ENCODE results near the gene NEUROG1.

Gene NEUROG1

DNA sequence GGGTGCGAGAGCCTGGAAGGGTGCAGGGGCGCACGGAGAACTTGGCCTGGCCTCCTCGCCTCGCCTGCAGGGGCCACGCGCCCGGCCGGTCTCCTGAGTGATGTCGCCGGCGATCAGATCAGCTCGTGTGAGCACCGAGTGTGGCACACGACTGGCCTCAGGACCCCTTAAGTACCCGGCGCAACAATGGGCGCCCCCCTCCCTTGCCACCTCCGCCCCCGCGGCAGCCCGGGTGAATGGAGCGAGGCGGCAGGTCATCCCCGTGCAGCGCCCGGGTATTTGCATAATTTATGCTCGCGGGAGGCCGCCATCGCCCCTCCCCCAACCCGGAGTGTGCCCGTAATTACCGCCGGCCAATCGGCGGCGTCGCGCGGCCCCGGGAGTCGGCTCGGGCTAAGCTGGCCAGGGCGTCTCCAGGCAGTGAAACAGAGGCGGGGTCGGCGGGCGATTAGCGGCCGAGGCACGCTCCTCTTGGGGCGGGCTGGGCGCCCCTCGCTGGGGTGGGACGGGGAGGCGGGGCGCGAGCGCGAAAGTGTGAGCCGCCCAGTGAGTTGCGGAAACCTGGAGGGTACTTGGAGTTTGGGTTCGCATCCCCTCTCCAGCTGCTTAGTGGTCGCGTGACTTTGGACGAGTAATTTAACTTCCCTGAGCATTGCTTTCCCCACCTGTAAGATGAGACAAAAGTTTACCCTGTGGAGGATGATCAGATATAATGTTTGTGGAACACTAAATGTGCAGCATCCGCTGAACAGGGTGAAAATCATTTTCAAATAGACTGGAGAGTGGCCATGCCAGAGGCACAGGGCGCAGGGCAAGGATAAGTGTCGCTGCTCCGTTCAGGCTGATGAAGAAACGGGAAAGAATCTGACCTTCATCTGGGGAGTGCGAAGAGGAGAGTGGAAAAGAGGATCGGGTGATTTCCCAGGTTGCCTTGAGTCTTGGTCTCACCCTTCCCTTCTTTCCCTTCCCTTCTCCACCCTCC lies at the start of gene NEUROG1:
TSS of gene NEUROG1 (minus strand) at position 145 of the 982 bp plus-strand sequence. CDS start 274 bp downstream, outside the sequence.
- Histone ChIP-seq H3K27me3 (ENCODE audit: control insufficient read depth, insufficient read depth, low read length) (peaks cover 100% of the 10 kb centered on the region), H3K9me3 (ENCODE audit: control insufficient read depth, low read depth, low read length) (no peaks in the 10 kb centered on the region), H3K27ac (ENCODE audit: low read length) (no peak within 1 kb of the TSS), H3K36me3 (ENCODE audit: control insufficient read depth, low read depth, low read length) (no peaks in the 10 kb centered on the region), H3K4me3 (ENCODE audit: low read length) (peak within 1 kb of the TSS; percentile 42), H3K4me1 (ENCODE audit: control insufficient read depth, low read depth, low read length) (peaks cover 5% of the 10 kb centered on the region), H3K9ac (ENCODE audit: low read length) (no peak within 1 kb of the TSS)

DNA sequence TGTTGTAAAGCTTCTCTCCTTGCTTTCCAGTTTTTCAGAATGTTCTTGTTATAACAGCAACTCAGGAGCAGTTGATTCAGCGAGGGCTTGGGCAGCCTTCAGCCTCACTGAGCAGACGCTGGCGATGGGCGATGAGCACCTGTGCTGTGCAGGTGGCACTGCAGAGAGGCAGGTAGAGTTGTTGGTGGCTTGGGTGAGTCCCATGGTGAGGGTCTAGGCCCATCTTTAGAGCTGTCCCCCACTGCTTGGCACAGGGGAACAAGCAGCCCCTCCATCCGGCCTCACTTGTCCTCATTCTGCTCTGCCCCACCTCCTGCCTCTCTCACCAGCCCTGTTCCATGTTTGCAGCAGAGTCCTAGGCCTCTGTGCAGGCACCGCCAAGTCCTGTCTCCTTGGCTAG lies 49.2 kb upstream of the NEUROG1 start:
- H3K9me3 ChIP-seq (ENCODE audit: control insufficient read depth, low read depth, low read length), result no peaks in the 10 kb centered on the region
- no peak overlapping the region for H3K27ac ChIP-seq (ENCODE audit: low read length)
- H3K27me3 ChIP-seq (ENCODE audit: control insufficient read depth, insufficient read depth, low read length), result peaks cover 11% of the 10 kb centered on the region
- no peak overlapping the region for H3K4me3 ChIP-seq (ENCODE audit: low read length)
- H3K4me1 ChIP-seq (ENCODE audit: control insufficient read depth, low read depth, low read length), result no peaks in the 10 kb centered on the region
- no peaks in the 10 kb centered on the region for H3K36me3 ChIP-seq (ENCODE audit: control insufficient read depth, low read depth, low read length)
- no peak overlapping the region for H3K9ac ChIP-seq (ENCODE audit: low read length)

DNA sequence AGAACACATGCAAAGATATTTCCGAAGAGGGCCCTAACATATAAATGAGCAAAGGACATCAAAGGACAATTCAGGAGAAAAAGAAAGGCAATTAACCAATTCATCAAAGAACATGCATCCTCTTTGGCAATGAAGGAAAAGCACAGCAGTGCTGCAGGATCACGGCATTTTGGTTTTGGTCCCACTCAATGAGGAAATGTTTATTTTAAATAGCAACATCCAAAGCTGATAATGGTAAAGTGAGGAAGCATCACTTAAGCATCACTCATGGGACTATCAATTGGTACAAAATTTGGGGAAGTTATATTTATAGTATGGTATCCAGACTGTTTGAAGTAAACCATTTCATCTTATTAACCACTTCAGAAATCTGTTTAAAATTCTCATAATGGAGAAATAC lies 48.5 kb upstream of the NEUROG1 start:
- no peak overlapping the region for H3K9ac ChIP-seq (ENCODE audit: low read length)
- H3K4me1 ChIP-seq (ENCODE audit: control insufficient read depth, low read depth, low read length), result no peaks in the 10 kb centered on the region
- no peak overlapping the region for H3K4me3 ChIP-seq (ENCODE audit: low read length)
- H3K27me3 ChIP-seq (ENCODE audit: control insufficient read depth, insufficient read depth, low read length), result peaks cover 18% of the 10 kb centered on the region
- H3K36me3 ChIP-seq (ENCODE audit: control insufficient read depth, low read depth, low read length), result no peaks in the 10 kb centered on the region
- H3K9me3 ChIP-seq (ENCODE audit: control insufficient read depth, low read depth, low read length), result no peaks in the 10 kb centered on the region
- no peak overlapping the region for H3K27ac ChIP-seq (ENCODE audit: low read length)

- no peaks in the 10 kb centered on the region for H3K9me3 ChIP-seq (ENCODE audit: control insufficient read depth, low read depth, low read length)
- peaks cover 11% of the 10 kb centered on the region for H3K4me1 ChIP-seq (ENCODE audit: control insufficient read depth, low read depth, low read length)
- peaks cover 38% of the 10 kb centered on the region for H3K27me3 ChIP-seq (ENCODE audit: control insufficient read depth, insufficient read depth, low read length)
- no peak overlapping the region for H3K9ac ChIP-seq (ENCODE audit: low read length)
- no peak overlapping the region for H3K4me3 ChIP-seq (ENCODE audit: low read length)
- no peak overlapping the region for H3K27ac ChIP-seq (ENCODE audit: low read length)
- no peaks in the 10 kb centered on the region for H3K36me3 ChIP-seq (ENCODE audit: control insufficient read depth, low read depth, low read length)
Measured at GRCh38 chr5:135582099-135582781, 46.5 kb upstream of the NEUROG1 start.

- no peaks in the 10 kb centered on the region for H3K9me3 ChIP-seq (ENCODE audit: control insufficient read depth, low read depth, low read length)
- H3K9ac ChIP-seq (ENCODE audit: low read length), result no peak within 1 kb of the TSS
- H3K27ac ChIP-seq (ENCODE audit: low read length), result no peak within 1 kb of the TSS
- H3K36me3 ChIP-seq (ENCODE audit: control insufficient read depth, low read depth, low read length), result no peaks in the 10 kb centered on the region
- peak within 1 kb of the TSS; percentile 56 for H3K4me3 ChIP-seq (ENCODE audit: low read length)
- peaks cover 15% of the 10 kb centered on the region for H3K4me1 ChIP-seq (ENCODE audit: control insufficient read depth, low read depth, low read length)
- H3K27me3 ChIP-seq (ENCODE audit: control insufficient read depth, insufficient read depth, low read length), result peaks cover 51% of the 10 kb centered on the region
Measured at GRCh38 chr5:135578685-135579341, 43.0 kb upstream of the NEUROG1 start, which contains the start of gene CXCL14. TSS of gene CXCL14 (minus strand) at chr5:135578991. CDS start at chr5:135578778, 213 bp downstream.

DNA sequence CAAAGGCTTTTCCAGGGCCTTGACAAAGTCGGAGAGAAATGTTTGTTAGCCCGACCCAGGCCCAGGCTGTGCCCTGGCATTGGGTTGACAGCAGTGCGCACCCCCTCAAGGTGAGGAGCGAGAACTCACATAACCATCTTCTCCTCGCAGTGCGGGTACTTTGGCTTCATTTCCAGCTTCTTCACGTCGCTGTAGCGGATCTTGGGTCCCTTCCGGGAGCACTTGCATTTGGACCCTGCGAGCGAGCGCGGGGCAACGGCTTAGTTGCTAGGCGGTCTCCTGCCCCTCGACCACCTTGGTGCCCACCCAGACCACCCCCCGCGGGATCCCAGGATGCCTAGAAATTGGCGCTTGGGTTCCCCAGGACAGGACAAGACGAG lies 42.5 kb upstream of the NEUROG1 start:
- peaks cover 15% of the 10 kb centered on the region for H3K4me1 ChIP-seq (ENCODE audit: control insufficient read depth, low read depth, low read length)
- H3K4me3 ChIP-seq (ENCODE audit: low read length), result peak overlapping the region; percentile 56
- H3K27ac ChIP-seq (ENCODE audit: low read length), result no peak overlapping the region
- H3K27me3 ChIP-seq (ENCODE audit: control insufficient read depth, insufficient read depth, low read length), result peaks cover 51% of the 10 kb centered on the region
- no peaks in the 10 kb centered on the region for H3K9me3 ChIP-seq (ENCODE audit: control insufficient read depth, low read depth, low read length)
- no peak overlapping the region for H3K9ac ChIP-seq (ENCODE audit: low read length)
- H3K36me3 ChIP-seq (ENCODE audit: control insufficient read depth, low read depth, low read length), result no peaks in the 10 kb centered on the region

GRCh38 chr5:135577421-135577820 lies 41.7 kb upstream of the NEUROG1 start:
- H3K4me1 ChIP-seq (ENCODE audit: control insufficient read depth, low read depth, low read length), result peaks cover 15% of the 10 kb centered on the region
- H3K36me3 ChIP-seq (ENCODE audit: control insufficient read depth, low read depth, low read length), result no peaks in the 10 kb centered on the region
- H3K9ac ChIP-seq (ENCODE audit: low read length), result no peak overlapping the region
- peak overlapping the region; percentile 56 for H3K4me3 ChIP-seq (ENCODE audit: low read length)
- H3K9me3 ChIP-seq (ENCODE audit: control insufficient read depth, low read depth, low read length), result no peaks in the 10 kb centered on the region
- H3K27ac ChIP-seq (ENCODE audit: low read length), result no peak overlapping the region
- peaks cover 51% of the 10 kb centered on the region for H3K27me3 ChIP-seq (ENCODE audit: control insufficient read depth, insufficient read depth, low read length)

- Histone ChIP-seq H3K27ac (ENCODE audit: low read length) (no peak overlapping the region), H3K9me3 (ENCODE audit: control insufficient read depth, low read depth, low read length) (no peaks in the 10 kb centered on the region), H3K9ac (ENCODE audit: low read length) (no peak overlapping the region), H3K36me3 (ENCODE audit: control insufficient read depth, low read depth, low read length) (no peaks in the 10 kb centered on the region), H3K27me3 (ENCODE audit: control insufficient read depth, insufficient read depth, low read length) (peaks cover 51% of the 10 kb centered on the region), H3K4me3 (ENCODE audit: low read length) (no peak overlapping the region), H3K4me1 (ENCODE audit: control insufficient read depth, low read depth, low read length) (peaks cover 15% of the 10 kb centered on the region)
Measured at GRCh38 chr5:135576075-135576599, 40.4 kb upstream of the NEUROG1 start.

DNA sequence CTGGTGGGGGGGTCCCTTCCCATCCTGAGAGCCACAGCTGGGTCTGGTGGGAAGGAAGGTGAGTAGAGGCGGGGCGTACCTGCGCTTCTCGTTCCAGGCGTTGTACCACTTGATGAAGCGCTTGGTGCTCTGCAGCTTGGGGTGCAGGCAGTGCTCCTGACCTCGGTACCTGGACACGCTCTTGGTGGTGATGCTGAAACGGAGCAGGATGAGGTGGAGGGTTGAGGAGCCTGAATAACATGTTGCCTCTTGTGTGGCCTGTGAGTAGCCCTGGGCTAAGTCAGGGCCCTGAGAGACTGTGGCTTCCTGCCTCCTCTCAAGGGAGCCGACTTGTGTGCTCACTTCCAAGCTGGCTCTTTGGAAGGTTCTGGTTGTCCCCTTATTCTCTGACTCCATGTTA lies 38.7 kb upstream of the NEUROG1 start:
- Histone ChIP-seq H3K9me3 (ENCODE audit: control insufficient read depth, low read depth, low read length) (no peaks in the 10 kb centered on the region), H3K4me1 (ENCODE audit: control insufficient read depth, low read depth, low read length) (peaks cover 15% of the 10 kb centered on the region), H3K27me3 (ENCODE audit: control insufficient read depth, insufficient read depth, low read length) (peaks cover 36% of the 10 kb centered on the region), H3K27ac (ENCODE audit: low read length) (no peak overlapping the region), H3K9ac (ENCODE audit: low read length) (no peak overlapping the region), H3K36me3 (ENCODE audit: control insufficient read depth, low read depth, low read length) (no peaks in the 10 kb centered on the region), H3K4me3 (ENCODE audit: low read length) (no peak overlapping the region)

- no peak overlapping the region for H3K9ac ChIP-seq (ENCODE audit: low read length)
- H3K36me3 ChIP-seq (ENCODE audit: control insufficient read depth, low read depth, low read length), result no peaks in the 10 kb centered on the region
- H3K4me1 ChIP-seq (ENCODE audit: control insufficient read depth, low read depth, low read length), result peaks cover under 1% of the 10 kb centered on the region
- no peak overlapping the region for H3K27ac ChIP-seq (ENCODE audit: low read length)
- peaks cover 10% of the 10 kb centered on the region for H3K27me3 ChIP-seq (ENCODE audit: control insufficient read depth, insufficient read depth, low read length)
- H3K9me3 ChIP-seq (ENCODE audit: control insufficient read depth, low read depth, low read length), result no peaks in the 10 kb centered on the region
- no peak overlapping the region for H3K4me3 ChIP-seq (ENCODE audit: low read length)
Measured at GRCh38 chr5:135571902-135572301, 36.1 kb upstream of the NEUROG1 start.

GRCh38 chr5:135571066-135571609 lies 35.4 kb upstream of the NEUROG1 start:
- Histone ChIP-seq H3K9me3 (ENCODE audit: control insufficient read depth, low read depth, low read length) (no peaks in the 10 kb centered on the region), H3K36me3 (ENCODE audit: control insufficient read depth, low read depth, low read length) (no peaks in the 10 kb centered on the region), H3K4me1 (ENCODE audit: control insufficient read depth, low read depth, low read length) (no peaks in the 10 kb centered on the region), H3K27ac (ENCODE audit: low read length) (no peak overlapping the region), H3K27me3 (ENCODE audit: control insufficient read depth, insufficient read depth, low read length) (peaks cover 2% of the 10 kb centered on the region), H3K9ac (ENCODE audit: low read length) (no peak overlapping the region), H3K4me3 (ENCODE audit: low read length) (no peak overlapping the region)
